Measurements from ENCODE around the gene GUCY1A1.

Gene GUCY1A1

DNA sequence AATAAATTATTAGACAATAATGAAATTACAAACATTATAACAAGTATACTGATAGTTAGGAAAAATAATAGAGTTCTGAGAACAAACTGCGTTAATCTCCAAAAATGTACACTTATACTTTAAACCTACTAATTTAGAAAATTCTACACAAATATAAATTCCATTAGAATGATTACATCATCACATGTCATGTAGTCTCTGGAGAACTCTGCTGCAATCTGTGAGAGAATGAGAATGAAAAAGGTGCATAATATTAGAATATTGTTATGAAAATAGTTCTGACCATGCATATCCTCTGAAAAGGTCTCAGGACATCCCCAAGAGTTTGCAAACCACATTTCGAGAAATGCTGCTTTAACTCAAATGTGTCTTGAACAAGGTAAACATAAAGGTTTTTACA, 11.4 kb downstream of the GUCY1A1 start:
- H3K4me3 ChIP-seq (ENCODE audit: low read depth, low read length), result no peak overlapping the region
- TF ChIP-seq, protein P1, sequence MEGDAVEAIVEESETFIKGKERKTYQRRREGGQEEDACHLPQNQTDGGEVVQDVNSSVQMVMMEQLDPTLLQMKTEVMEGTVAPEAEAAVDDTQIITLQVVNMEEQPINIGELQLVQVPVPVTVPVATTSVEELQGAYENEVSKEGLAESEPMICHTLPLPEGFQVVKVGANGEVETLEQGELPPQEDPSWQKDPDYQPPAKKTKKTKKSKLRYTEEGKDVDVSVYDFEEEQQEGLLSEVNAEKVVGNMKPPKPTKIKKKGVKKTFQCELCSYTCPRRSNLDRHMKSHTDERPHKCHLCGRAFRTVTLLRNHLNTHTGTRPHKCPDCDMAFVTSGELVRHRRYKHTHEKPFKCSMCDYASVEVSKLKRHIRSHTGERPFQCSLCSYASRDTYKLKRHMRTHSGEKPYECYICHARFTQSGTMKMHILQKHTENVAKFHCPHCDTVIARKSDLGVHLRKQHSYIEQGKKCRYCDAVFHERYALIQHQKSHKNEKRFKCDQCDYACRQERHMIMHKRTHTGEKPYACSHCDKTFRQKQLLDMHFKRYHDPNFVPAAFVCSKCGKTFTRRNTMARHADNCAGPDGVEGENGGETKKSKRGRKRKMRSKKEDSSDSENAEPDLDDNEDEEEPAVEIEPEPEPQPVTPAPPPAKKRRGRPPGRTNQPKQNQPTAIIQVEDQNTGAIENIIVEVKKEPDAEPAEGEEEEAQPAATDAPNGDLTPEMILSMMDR (IDR thresholded peaks at IDR 0.05; ENCODE audit: low read depth, low read length, missing control alignments), result no peak
- in situ Hi-C loops (cut with HindIII; ENCODE audit: low sequenced_read_pairs), result no loop called here
- DNase-seq (ENCODE audit: low read depth), result no peak

- no peak for DNase-seq (ENCODE audit: low read depth)
- in situ Hi-C loops (cut with HindIII; ENCODE audit: low sequenced_read_pairs), result no loop called here
- TF ChIP-seq, protein P1 (IDR thresholded peaks at IDR 0.05; ENCODE audit: low read depth, low read length, missing control alignments), result no peak
- H3K4me3 ChIP-seq (ENCODE audit: low read depth, low read length), result no peak overlapping the region
Observed at GRCh38 chr4:155679343-155679742, 12.7 kb downstream of the GUCY1A1 start.

- in situ Hi-C loops (cut with HindIII; ENCODE audit: low sequenced_read_pairs), result no loop called here
- DNase-seq (ENCODE audit: low read depth), result no peak
- no peak overlapping the region for H3K4me3 ChIP-seq (ENCODE audit: low read depth, low read length)
- TF ChIP-seq, protein P1 (IDR thresholded peaks at IDR 0.05; ENCODE audit: low read depth, low read length, missing control alignments), result no peak
Observed at GRCh38 chr4:155681886-155682285, 15.2 kb downstream of the GUCY1A1 start.

- TF ChIP-seq, protein P1 (IDR thresholded peaks at IDR 0.05; ENCODE audit: low read depth, low read length, missing control alignments), result no peak
- in situ Hi-C loops (cut with HindIII; ENCODE audit: low sequenced_read_pairs), result no loop called here
- no peak overlapping the region for H3K4me3 ChIP-seq (ENCODE audit: low read depth, low read length)
- no peak for DNase-seq (ENCODE audit: low read depth)
Observed at GRCh38 chr4:155684423-155684822, 17.8 kb downstream of the GUCY1A1 start.

DNA sequence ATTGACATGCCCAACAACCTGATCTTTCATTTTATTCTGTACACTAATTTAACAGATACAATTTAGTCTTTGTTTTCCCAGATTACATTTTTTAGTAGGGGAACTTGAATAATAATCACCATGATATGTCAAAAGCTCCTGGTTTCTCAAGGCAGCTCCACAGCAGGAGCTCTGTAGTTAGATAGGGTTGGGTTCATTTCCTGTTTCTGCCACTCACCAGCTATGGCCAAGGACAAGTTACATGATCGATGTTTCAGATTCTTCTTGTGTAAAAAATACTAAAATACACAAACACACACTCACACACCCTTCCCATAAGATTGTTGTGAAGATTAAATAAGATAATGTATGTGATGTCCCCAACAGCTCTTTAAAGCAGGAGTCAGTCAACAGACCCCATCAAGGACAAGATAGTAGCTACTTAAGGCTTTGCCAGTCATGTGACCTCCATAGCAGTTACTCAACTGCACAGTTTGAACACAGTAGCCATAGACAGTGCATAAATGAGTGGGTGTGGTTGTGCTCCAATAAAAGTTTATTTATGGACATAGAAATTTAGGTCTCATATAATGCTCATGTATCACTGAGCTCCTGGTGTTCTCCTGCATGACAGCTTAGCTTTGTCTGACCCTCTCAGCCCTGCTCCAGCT, 18.4 kb downstream of the GUCY1A1 start:
- H3K4me3 ChIP-seq (ENCODE audit: low read depth, low read length), result no peak overlapping the region
- no peak for DNase-seq (ENCODE audit: low read depth)
- TF ChIP-seq, protein P1 (IDR thresholded peaks at IDR 0.05; ENCODE audit: low read depth, low read length, missing control alignments), result no peak
- in situ Hi-C loops (cut with HindIII; ENCODE audit: low sequenced_read_pairs), result no loop called here

GRCh38 chr4:155687380-155687982, 20.8 kb downstream of the GUCY1A1 start:
- TF ChIP-seq, protein P1 (IDR thresholded peaks at IDR 0.05; ENCODE audit: low read depth, low read length, missing control alignments), result no peak

More at GRCh38 chr4:155687380-155687982, 20.8 kb downstream of the GUCY1A1 start:
- H3K4me3 ChIP-seq (ENCODE audit: low read depth, low read length), result no peak overlapping the region
- DNase-seq (ENCODE audit: low read depth), result no peak
- in situ Hi-C loops (cut with HindIII; ENCODE audit: low sequenced_read_pairs), result no loop called here

Measured in astrocyte of the cerebellum (primary cell).